WI38 (cell line): ENCODE measurements around the gene DDRGK1.

Experiments
- H3K4me3 ChIP-seq: 2 replicates; pipeline ENCODE4 v1.5.1; 2011; ENCODE audit warnings: low read depth, mild to moderate bottlenecking, control low read depth, low read length
- TF ChIP-seq, protein P1 (sequence below): IDR thresholded peaks from 2 replicates; pipeline ENCODE4 v1.5.1; 2012; ENCODE audit warnings: low read depth, mild to moderate bottlenecking, control low read depth, low read length

Gene DDRGK1

GRCh38 chr20:3174442-3175261 lies 29.8 kb downstream of the DDRGK1 start:
- peak overlapping the region; percentile 94 for H3K4me3 ChIP-seq
- TF ChIP-seq, protein P1, sequence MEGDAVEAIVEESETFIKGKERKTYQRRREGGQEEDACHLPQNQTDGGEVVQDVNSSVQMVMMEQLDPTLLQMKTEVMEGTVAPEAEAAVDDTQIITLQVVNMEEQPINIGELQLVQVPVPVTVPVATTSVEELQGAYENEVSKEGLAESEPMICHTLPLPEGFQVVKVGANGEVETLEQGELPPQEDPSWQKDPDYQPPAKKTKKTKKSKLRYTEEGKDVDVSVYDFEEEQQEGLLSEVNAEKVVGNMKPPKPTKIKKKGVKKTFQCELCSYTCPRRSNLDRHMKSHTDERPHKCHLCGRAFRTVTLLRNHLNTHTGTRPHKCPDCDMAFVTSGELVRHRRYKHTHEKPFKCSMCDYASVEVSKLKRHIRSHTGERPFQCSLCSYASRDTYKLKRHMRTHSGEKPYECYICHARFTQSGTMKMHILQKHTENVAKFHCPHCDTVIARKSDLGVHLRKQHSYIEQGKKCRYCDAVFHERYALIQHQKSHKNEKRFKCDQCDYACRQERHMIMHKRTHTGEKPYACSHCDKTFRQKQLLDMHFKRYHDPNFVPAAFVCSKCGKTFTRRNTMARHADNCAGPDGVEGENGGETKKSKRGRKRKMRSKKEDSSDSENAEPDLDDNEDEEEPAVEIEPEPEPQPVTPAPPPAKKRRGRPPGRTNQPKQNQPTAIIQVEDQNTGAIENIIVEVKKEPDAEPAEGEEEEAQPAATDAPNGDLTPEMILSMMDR = no peak

GRCh38 chr20:3173610-3174441 lies 30.7 kb downstream of the DDRGK1 start:
- TF ChIP-seq, protein P1 = no peak
- H3K4me3 ChIP-seq = peak overlapping the region; percentile 94

DNA sequence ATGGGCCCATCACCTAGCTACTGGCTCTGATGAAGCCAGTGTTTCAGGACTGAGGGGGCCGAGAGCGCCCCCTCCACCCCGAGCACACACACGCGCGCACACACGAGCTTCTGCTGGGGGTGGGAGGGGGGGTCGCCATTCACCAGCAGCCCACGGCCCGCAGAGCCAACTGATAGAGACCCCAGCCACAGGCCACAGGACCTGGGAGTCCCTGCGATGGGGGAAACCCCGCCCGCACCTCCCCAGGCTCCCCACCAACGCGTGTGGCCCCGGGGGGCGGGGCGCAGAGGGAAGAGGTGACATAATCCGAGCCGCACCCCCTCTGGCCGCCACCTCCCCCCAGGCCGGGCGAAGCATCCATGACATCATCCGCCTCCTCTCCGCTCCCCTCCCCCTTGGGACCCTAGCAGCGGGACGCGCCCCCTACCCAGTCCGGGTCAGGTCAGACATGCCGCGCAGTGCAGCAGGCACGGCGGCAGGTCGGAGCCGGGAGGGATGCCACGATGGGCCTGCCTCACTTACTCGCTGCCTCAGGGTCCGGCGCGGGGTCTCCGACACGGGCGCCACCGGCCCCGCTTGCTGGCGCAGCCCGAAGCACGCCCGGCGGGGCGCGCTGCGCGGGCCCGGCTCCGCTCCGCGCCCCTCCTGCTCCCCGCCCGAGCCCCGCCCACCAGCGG lies 31.4 kb downstream of the DDRGK1 start, which contains the start of gene LZTS3:
TSS of gene LZTS3 (minus strand) at position 617 of the 677 bp plus-strand sequence. CDS start 6,386 bp downstream, outside the sequence.
- TF ChIP-seq, protein P1 = no peak
- peak within 1 kb of the TSS; percentile 94 for H3K4me3 ChIP-seq

GRCh38 chr20:3172126-3172932 lies 32.2 kb downstream of the DDRGK1 start:
- peak overlapping the region; percentile 94 for H3K4me3 ChIP-seq
- TF ChIP-seq, protein P1 = no peak

DNA sequence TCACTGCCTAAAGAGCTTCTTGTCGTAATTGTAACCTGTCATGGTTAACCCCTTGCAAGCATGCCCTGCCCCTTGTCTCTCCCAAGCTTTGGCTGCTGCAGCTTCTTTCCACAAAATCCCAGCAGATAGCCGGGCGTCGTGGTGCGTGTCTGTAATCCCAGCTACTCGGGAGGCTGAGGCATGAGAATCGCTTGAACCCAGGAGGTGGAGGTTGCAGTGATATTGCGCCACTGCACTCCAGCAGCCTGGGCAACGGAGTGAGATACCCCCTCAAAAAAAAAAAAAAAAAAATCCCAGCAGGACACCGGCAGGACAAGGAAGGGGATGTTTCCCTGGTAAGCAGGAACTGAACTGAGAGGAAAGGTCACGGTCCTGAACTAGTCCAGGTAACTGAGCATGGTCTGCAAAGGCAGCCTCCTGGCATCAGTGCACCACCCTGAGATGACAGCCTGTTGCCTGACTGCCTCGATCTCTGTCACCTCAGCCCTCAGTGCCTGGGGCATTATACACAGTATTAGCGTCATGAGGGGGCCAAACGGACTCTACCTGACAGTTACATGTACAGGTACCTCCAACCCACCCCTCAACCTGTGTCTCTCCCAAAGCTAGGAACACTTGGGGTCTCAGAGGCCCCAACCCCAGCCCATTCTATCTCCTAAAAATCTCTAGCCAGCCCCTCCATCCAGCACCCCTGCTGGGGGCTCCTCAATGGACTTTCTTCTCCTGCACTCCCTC lies 32.9 kb downstream of the DDRGK1 start:
- TF ChIP-seq, protein P1 = no peak
- no peak overlapping the region for H3K4me3 ChIP-seq
